ENCODE measurements around the gene EIF3B. TPM values are rescaled to one million over a fixed set of nuclear protein-coding genes. Genes with fewer than 3 reads are reported as not detected.

EIF3B gene
- total RNA-seq, 1 donor from 2014 or later = 213 TPM

- Mint-ChIP-seq H3K4me3 (ENCODE audit: unreplicated experiment) (no peak overlapping the region), H3K4me1 (ENCODE audit: low read depth, unreplicated experiment) (no peaks in the 10 kb centered on the region), H3K27ac (ENCODE audit: unreplicated experiment) (no peak overlapping the region), H3K9me3 (ENCODE audit: unreplicated experiment) (no peaks in the 10 kb centered on the region), H3K27me3 (ENCODE audit: low read depth, unreplicated experiment) (no peaks in the 10 kb centered on the region), H3K36me3 (ENCODE audit: low read depth, unreplicated experiment) (peaks cover 3% of the 10 kb centered on the region)
- TF ChIP-seq CTCF (IDR thresholded peaks at IDR 0.05; ENCODE audit: insufficient read depth, low read depth, low read length) (no peak), EZH2 (IDR thresholded peaks at IDR 0.05; ENCODE audit: insufficient read depth, low read length) (no peak)
- FAIRE-seq = no peak
- Histone ChIP-seq H2AFZ (ENCODE audit: low read depth, low read length) (no peak overlapping the region), H3K9ac (ENCODE audit: low read length) (no peak overlapping the region), H3K36me3 (ENCODE audit: insufficient read depth, low read length) (no peaks in the 10 kb centered on the region), H3K27ac (ENCODE audit: low read depth, low read length) (no peak overlapping the region), H3K4me3 (ENCODE audit: insufficient read depth, low read depth, low read length) (no peak overlapping the region), H3K4me2 (ENCODE audit: low read length) (no peak overlapping the region), H3K9me3 (ENCODE audit: insufficient read depth, low read depth, low read length) (no peaks in the 10 kb centered on the region), H3K27me3 (ENCODE audit: insufficient read depth, low read length) (no peaks in the 10 kb centered on the region), H3K4me1 (ENCODE audit: insufficient read depth, low read length) (peaks cover 9% of the 10 kb centered on the region), H4K20me1 (ENCODE audit: insufficient read depth, low read length) (peaks cover 9% of the 10 kb centered on the region), H3K79me2 (ENCODE audit: insufficient read depth, low read length) (peaks cover 16% of the 10 kb centered on the region)
- no peak for DNase-seq (ENCODE audit: low read depth)
These were observed 3.8 kb upstream of the EIF3B start for GRCh38 chr7:2350861-2351260.

GRCh38 chr7:2353113-2353935, 1.3 kb upstream of the EIF3B start:
- H3K4me3 ChIP-seq (ENCODE audit: insufficient read depth, low read depth, low read length) = peak overlapping the region; percentile 81
- H3K36me3 ChIP-seq (ENCODE audit: insufficient read depth, low read length) = peaks cover 6% of the 10 kb centered on the region
- H3K9me3 Mint-ChIP-seq (ENCODE audit: unreplicated experiment) = no peaks in the 10 kb centered on the region
- peak overlapping the region; percentile 100 for H3K27ac ChIP-seq (ENCODE audit: low read depth, low read length)
- peak overlapping the region; percentile 100 for H3K27ac Mint-ChIP-seq (ENCODE audit: unreplicated experiment)
- DNase-seq (ENCODE audit: low read depth) (no peak), FAIRE-seq (no peak)
- peak overlapping the region; percentile 99 for H3K9ac ChIP-seq (ENCODE audit: low read length)
- no peaks in the 10 kb centered on the region for H3K27me3 ChIP-seq (ENCODE audit: insufficient read depth, low read length)
- H3K4me1 Mint-ChIP-seq (ENCODE audit: low read depth, unreplicated experiment) = peaks cover 4% of the 10 kb centered on the region
- peaks cover 41% of the 10 kb centered on the region for H3K79me2 ChIP-seq (ENCODE audit: insufficient read depth, low read length)
- H4K20me1 ChIP-seq (ENCODE audit: insufficient read depth, low read length) = peaks cover 33% of the 10 kb centered on the region
- H3K27me3 Mint-ChIP-seq (ENCODE audit: low read depth, unreplicated experiment) = no peaks in the 10 kb centered on the region
- H3K4me2 ChIP-seq (ENCODE audit: low read length) = peak overlapping the region; percentile 89
- H2AFZ ChIP-seq (ENCODE audit: low read depth, low read length) = peak overlapping the region; percentile 96
- TF ChIP-seq EZH2 (IDR thresholded peaks at IDR 0.05; ENCODE audit: insufficient read depth, low read length) = no peak
- peaks cover 13% of the 10 kb centered on the region for H3K4me1 ChIP-seq (ENCODE audit: insufficient read depth, low read length)
- H3K4me3 Mint-ChIP-seq (ENCODE audit: unreplicated experiment) = peak overlapping the region; percentile 91
- peaks cover 3% of the 10 kb centered on the region for H3K36me3 Mint-ChIP-seq (ENCODE audit: low read depth, unreplicated experiment)
- no peaks in the 10 kb centered on the region for H3K9me3 ChIP-seq (ENCODE audit: insufficient read depth, low read depth, low read length)

GRCh38 chr7:2353936-2354185, 766 bp upstream of the EIF3B start:
- Histone ChIP-seq H3K4me3 (ENCODE audit: insufficient read depth, low read depth, low read length) (peak overlapping the region; percentile 81), H3K9ac (ENCODE audit: low read length) (peak overlapping the region; percentile 99), H3K4me1 (ENCODE audit: insufficient read depth, low read length) (peaks cover 13% of the 10 kb centered on the region), H3K4me2 (ENCODE audit: low read length) (peak overlapping the region; percentile 89), H3K9me3 (ENCODE audit: insufficient read depth, low read depth, low read length) (no peaks in the 10 kb centered on the region), H2AFZ (ENCODE audit: low read depth, low read length) (peak overlapping the region; percentile 96), H3K79me2 (ENCODE audit: insufficient read depth, low read length) (peaks cover 46% of the 10 kb centered on the region), H3K27ac (ENCODE audit: low read depth, low read length) (peak overlapping the region; percentile 100), H3K36me3 (ENCODE audit: insufficient read depth, low read length) (peaks cover 6% of the 10 kb centered on the region), H3K27me3 (ENCODE audit: insufficient read depth, low read length) (no peaks in the 10 kb centered on the region), H4K20me1 (ENCODE audit: insufficient read depth, low read length) (peaks cover 38% of the 10 kb centered on the region)
- peaks cover 4% of the 10 kb centered on the region for H3K4me1 Mint-ChIP-seq (ENCODE audit: low read depth, unreplicated experiment)
- H3K9me3 Mint-ChIP-seq (ENCODE audit: unreplicated experiment) = no peaks in the 10 kb centered on the region
- H3K27ac Mint-ChIP-seq (ENCODE audit: unreplicated experiment) = peak overlapping the region; percentile 100
- DNase-seq (ENCODE audit: low read depth) (no peak), FAIRE-seq (no peak)
- TF ChIP-seq EZH2 (IDR thresholded peaks at IDR 0.05; ENCODE audit: insufficient read depth, low read length) = no peak
- TF ChIP-seq CTCF (IDR thresholded peaks at IDR 0.05; ENCODE audit: insufficient read depth, low read depth, low read length) = no peak
- peak overlapping the region; percentile 91 for H3K4me3 Mint-ChIP-seq (ENCODE audit: unreplicated experiment)
- no peaks in the 10 kb centered on the region for H3K27me3 Mint-ChIP-seq (ENCODE audit: low read depth, unreplicated experiment)
- H3K36me3 Mint-ChIP-seq (ENCODE audit: low read depth, unreplicated experiment) = peaks cover 3% of the 10 kb centered on the region
